Neural crest cell (in vitro differentiated cells): ENCODE measurements around the gene IGFBPL1. TPM values are rescaled to one million over a fixed set of nuclear protein-coding genes. Genes with fewer than 3 reads are reported as not detected.

ENCODE experiments used
- DNase-seq: peaks from one replicate; pipeline ENCODE4 v3.0.0; 2021; ENCODE audit warnings: low read depth, mixed read lengths, low spot score
- H3K27ac Mint-ChIP-seq: one replicate; pipeline ENCODE4 v1.8.0; 2021; ENCODE audit warnings: mild to moderate bottlenecking, mixed read lengths; ENCODE audit not compliant: unreplicated experiment
- H3K27me3 Mint-ChIP-seq: 2 replicates; pipeline ENCODE4 v1.8.0; 2021; ENCODE audit warnings: low read depth, mild to moderate bottlenecking, mixed read lengths
- H3K36me3 Mint-ChIP-seq: 2 replicates; pipeline ENCODE4 v1.8.0; 2021; ENCODE audit warnings: low read depth, mild to moderate bottlenecking, mixed read lengths
- H3K4me1 Mint-ChIP-seq: 2 replicates; pipeline ENCODE4 v1.8.0; 2021; ENCODE audit warnings: mixed read lengths
- H3K4me3 Mint-ChIP-seq: one replicate; pipeline ENCODE4 v1.8.0; 2021; ENCODE audit warnings: mild to moderate bottlenecking, mixed read lengths
- H3K9me3 Mint-ChIP-seq: 2 replicates; pipeline ENCODE4 v1.8.0; 2021; ENCODE audit warnings: mixed read lengths
- total RNA-seq: library from RNA; stranded (reverse); gene quantifications from 2 replicates; pipeline ENCODE4 v1.2.1, GENCODE V29; 2021
- TF ChIP-seq, protein P1 (sequence below): fragments of 200-600 bp; sonication (generic); conservative IDR thresholded peaks from 2 replicates; pipeline ENCODE4 v1.5.0; 2021; ENCODE audit warnings: antibody characterized with exemption, mild to moderate bottlenecking

The IGFBPL1 gene
- total RNA-seq, 1 donor from 2014 or later = 63.8 TPM

DNA sequence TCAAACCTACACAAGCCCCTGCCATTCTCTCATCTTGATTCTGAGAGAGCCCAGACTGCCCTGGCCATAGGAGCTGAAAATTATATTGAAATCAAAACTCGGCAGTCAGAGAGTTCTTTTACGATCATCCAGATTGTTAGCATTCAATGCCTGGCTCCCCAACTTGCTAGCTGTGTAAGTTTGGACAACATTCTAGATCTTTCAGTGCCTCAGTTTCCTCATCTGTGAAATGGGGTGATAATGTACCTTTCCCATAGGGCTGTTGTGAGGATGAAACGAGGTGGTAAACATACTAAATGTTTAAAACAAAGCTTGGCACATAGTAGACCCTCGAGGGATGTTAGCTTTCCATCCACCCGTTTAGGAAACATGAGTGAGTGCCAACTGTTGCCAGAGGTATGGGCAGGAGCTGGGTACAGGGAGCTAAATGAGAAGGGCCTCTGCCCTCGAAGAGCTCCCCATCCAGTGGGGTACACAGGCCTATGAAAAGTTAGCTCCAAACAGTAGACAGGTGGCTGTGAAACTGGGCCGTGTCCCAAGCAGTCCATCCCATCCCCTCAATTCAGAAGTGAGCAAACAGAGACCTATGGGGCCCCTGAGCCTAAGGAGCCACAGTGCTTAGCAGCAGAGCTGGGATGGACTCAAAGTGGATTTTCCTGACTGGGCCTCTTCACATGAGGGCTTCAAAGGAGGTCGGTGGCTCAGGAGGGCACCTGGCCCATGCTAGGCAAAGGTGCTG is 17.3 kb upstream of the IGFBPL1 start:
- Mint-ChIP-seq H3K4me1 (no peaks in the 10 kb centered on the region), H3K9me3 (no peaks in the 10 kb centered on the region), H3K27me3 (peaks cover 3% of the 10 kb centered on the region), H3K27ac (peak overlapping the region; percentile 62), H3K36me3 (peaks cover 3% of the 10 kb centered on the region), H3K4me3 (no peak overlapping the region)
- no peak for DNase-seq
- TF ChIP-seq, protein P1, sequence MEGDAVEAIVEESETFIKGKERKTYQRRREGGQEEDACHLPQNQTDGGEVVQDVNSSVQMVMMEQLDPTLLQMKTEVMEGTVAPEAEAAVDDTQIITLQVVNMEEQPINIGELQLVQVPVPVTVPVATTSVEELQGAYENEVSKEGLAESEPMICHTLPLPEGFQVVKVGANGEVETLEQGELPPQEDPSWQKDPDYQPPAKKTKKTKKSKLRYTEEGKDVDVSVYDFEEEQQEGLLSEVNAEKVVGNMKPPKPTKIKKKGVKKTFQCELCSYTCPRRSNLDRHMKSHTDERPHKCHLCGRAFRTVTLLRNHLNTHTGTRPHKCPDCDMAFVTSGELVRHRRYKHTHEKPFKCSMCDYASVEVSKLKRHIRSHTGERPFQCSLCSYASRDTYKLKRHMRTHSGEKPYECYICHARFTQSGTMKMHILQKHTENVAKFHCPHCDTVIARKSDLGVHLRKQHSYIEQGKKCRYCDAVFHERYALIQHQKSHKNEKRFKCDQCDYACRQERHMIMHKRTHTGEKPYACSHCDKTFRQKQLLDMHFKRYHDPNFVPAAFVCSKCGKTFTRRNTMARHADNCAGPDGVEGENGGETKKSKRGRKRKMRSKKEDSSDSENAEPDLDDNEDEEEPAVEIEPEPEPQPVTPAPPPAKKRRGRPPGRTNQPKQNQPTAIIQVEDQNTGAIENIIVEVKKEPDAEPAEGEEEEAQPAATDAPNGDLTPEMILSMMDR = no peak

DNA sequence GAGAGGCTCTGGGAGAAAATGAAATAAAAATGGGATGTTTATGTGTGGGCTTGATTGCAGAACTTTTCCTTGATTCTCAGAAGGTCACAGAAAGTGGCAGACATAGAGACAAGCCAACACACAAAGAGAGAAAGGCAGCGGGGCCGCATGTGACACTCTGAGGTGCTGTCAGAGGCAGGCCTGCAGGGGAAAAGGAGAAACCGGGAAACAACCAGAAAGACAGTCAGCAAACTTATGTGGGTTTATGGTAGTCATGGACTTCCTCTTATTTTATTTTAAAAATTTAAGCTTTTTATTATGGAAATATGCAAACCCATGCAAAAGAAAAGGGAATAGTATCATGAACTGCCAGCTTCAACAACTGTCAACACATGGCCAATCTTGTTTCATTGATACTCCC is 16.3 kb upstream of the IGFBPL1 start:
- TF ChIP-seq, protein P1 = no peak
- Mint-ChIP-seq H3K4me1 (no peaks in the 10 kb centered on the region), H3K36me3 (peaks cover 3% of the 10 kb centered on the region), H3K27me3 (no peaks in the 10 kb centered on the region), H3K9me3 (no peaks in the 10 kb centered on the region), H3K27ac (no peak overlapping the region), H3K4me3 (no peak overlapping the region)
- no peak for DNase-seq

DNA sequence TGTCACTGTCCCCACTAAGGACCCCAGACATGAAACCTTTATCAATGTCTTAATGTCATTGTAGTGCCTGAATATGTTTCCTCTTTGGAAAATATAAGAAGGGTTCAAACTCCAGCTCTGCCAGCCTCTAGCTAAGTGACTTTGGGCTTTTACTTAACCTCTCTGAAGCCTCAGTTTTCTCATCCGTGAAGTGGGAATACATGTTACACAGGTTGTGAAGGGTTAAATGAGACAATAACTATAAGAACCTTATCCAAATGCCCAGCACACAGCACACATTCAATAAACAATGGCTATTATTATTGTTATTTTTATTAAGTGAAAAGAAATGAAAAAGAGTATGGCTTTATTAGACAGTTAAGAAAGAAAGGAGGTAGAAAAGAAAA is 15.7 kb upstream of the IGFBPL1 start:
- H3K27ac Mint-ChIP-seq = no peak overlapping the region
- no peak overlapping the region for H3K4me3 Mint-ChIP-seq
- DNase-seq = no peak
- peaks cover 3% of the 10 kb centered on the region for H3K36me3 Mint-ChIP-seq
- H3K4me1 Mint-ChIP-seq = no peaks in the 10 kb centered on the region
- TF ChIP-seq, protein P1 = no peak
- no peaks in the 10 kb centered on the region for H3K27me3 Mint-ChIP-seq
- no peaks in the 10 kb centered on the region for H3K9me3 Mint-ChIP-seq

DNA sequence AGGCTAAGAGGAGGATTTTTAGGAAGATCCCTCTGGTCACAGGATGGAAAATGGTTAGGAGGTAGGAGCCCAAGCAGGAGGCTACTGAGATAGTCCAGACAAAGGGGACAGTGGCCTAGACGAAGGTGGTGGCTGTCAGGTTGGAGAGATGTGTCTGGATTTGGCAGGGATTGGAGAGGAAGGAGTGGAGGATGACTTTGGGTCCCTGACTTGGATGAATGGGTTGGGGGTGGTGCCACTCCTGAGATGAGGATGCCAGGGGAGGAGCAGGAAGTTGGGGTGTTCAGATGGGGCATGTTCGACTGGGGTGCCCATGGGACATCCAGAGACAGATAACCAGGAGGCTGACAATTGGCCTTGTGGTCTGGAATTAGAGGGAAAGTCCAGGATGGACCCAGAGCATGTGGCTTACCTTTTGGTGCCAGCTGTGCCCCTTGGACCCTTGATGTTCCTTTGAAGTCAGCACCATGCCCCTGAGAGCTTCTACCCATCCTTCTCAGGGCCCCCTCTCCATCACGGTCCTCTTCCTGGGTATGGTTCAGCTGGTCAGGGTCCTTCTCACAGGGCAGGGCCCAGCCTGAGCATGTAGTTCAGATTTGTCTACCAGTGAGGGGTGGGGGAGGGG is 15.1 kb upstream of the IGFBPL1 start:
- H3K9me3 Mint-ChIP-seq = no peaks in the 10 kb centered on the region
- no peak overlapping the region for H3K27ac Mint-ChIP-seq
- H3K4me3 Mint-ChIP-seq = no peak overlapping the region
- H3K4me1 Mint-ChIP-seq = peaks cover under 1% of the 10 kb centered on the region
- no peak for DNase-seq
- H3K36me3 Mint-ChIP-seq = peaks cover 3% of the 10 kb centered on the region
- TF ChIP-seq, protein P1 = no peak
- H3K27me3 Mint-ChIP-seq = no peaks in the 10 kb centered on the region

DNA sequence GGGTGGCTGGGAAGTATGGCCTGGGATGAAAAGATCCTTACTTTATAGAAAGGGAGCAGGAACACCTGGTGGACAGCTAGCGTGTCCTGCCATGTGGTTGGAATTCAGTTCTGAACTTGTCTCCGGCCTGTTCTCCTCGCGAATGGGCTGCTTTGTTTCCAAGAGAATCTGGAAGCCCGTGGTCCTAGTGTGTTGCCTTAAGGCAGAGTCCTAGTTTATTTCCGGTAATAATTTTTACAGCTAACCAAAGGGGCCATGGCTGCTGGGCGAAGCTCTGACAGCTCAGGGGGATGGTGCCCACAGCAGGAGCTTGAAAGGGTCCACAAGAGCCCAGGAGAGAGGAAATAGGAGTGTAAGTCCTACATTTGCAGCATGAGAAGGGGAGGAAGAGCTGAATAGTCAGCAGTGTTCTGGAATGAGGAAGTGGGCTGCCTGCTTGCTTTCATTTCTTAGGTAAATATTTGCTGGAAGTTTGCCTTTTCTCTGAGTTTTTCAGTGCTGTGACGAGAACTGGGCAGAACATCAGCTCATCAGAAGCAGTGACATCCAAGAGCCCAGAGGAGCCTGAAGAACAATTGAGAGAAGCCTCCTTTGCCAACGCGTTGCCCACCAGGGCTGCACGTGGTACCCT is 13.1 kb upstream of the IGFBPL1 start:
- H3K36me3 Mint-ChIP-seq = peaks cover 3% of the 10 kb centered on the region
- H3K4me3 Mint-ChIP-seq = no peak overlapping the region
- no peaks in the 10 kb centered on the region for H3K27me3 Mint-ChIP-seq
- peaks cover 6% of the 10 kb centered on the region for H3K4me1 Mint-ChIP-seq
- H3K27ac Mint-ChIP-seq = no peak overlapping the region
- no peaks in the 10 kb centered on the region for H3K9me3 Mint-ChIP-seq
- no peak for DNase-seq
- TF ChIP-seq, protein P1 = no peak
